GOT3 (cell line): ENCODE results near the gene ARL8A.
"Not testable (repeated sequence)": the region's sequence is repeated elsewhere in the genome, so short reads cannot be mapped to it uniquely, and the experiment has no call there.

Experiments
- DNase-seq: peaks from one replicate; lab custom pipeline; 2025; ENCODE audit warnings: mixed read lengths; lab: John Stamatoyannopoulos, UW

Gene ARL8A

DNA sequence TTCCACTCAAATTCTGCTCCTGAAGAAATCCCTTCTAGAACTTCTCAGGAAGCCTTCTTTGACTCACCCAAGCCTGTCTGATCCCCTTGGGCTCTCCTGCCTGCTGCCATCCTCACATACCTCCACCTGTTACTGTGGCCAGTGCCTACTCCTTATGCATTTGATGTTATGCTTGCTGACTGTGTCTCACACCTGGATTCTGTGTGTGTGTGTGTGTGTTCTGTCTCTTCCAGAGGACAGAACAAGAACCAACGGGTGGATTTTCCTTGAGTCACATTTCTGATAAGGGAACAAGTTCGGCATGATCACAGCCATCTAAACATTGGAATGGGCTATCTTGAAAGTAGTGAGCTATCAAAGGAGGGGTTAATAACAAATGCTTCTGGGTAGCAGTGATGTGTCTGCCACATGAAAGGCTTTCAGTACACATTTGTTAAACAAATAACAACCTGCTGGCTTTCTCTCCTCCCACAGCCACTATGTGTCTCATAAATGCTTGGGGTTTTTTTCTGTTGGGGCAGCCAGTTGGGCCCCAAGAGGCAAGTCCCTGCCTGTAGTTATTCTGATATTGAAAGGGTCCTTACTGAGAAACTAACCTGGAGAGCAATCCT, 30.7 kb downstream of the ARL8A start:
- DNase-seq = no peak

DNA sequence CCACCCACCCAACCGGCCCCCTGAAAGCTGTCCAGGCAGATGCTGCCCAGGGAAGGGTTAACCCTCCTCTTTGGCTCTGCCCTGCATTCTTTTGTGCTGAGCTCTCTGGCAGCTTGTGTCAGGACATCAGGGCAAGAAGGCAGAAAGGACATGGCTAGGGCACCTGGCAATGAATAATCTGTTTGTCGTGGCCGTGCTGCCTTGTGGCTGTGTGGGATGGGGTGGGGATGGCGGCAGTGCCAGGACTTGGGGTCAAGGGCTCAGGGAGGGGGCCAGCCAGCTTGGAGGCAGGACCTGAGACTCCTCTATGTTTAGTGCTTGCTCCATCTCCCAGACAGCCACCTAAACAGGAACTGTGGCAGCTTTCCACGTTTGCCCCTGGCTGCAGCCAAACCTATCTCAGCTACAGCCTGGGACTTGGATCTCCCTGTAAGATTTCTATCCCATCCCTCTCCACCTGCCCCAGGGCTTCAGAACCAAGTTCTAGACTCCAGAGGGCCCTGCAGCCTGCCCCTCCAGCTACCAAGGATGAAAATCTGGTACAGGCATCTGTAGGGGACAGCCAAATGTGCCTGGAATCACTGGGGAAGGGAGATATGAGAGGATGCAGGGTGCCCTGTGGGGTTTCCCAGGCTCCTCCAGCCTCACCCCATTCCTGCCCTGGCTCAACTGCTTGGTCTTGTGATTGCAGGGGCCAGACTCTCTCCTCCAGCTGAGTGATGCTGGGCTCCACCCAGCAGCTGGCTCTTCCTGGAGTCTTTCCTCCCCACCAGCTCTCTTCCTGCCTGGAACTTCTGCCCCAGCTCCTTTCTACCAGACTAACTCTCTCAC, 31.5 kb downstream of the ARL8A start:
- no peak for DNase-seq

GRCh38 chr1:202111589-202111988, 32.9 kb downstream of the ARL8A start:
- DNase-seq = not testable (repeated sequence)

DNA sequence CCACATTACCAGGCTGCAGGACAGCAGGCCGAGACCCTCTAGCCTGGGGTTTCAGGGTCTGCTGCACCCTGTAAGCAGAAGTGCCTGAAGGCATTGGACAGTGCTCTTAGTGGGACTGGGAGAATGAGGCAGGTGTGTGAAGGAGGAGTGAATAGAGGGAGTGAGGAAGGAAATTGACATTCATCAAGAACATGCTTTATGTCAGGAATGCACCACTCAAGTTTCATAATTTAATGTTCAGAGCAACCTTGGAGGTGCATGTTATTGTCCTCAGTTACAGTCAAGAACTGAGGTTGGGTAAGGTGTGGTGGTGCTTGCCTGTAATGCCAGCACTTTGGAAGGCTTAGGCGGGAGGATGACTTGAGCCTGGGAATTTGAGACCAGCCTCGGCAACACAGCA, 33.6 kb downstream of the ARL8A start:
- DNase-seq = no peak

DNA sequence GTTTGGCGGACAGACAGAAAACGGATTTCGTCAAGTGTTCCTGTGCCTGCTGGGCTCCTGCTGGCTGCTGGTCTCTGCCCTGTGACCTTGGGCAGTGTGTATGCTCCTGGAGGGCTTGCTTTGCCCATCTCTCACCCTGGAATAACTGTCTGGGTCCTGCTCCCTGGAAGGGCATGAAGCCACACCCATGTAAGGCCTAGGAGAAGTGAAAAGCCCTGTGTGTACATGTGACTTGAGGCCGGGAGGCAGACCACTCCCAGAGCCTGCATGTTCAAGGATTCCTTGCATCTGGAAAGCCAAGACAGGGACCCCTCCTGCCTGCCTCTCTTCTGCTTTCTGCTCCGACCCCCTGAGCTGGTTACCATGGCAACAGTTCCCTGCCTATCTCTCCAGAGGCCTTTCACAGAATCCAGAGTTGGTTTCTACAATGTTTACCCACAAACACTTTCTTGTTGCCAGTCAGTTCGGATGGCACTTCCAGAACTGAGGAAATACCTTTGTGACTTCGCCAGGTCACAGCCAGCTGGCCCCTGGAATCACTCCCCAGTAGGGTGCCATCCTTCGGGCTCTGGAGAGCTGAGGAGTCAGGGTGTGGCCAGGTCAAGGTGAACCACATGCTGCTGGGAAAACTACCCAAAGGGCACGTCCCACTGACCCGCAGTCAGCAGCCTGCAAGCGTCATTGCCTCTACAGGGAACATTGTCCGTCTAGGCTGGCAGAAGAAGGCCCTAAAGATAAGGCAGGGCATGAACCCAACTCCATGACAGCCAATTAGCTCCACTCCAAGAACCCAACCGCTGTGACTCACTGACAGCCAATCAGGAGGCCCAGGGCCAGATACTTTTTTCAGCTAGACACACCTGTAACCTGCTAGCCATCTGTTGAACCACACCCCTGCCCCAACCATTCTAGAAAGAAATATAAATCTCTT, 36.5 kb downstream of the ARL8A start:
- no peak for DNase-seq

- no peak for DNase-seq
These were observed 37.2 kb downstream of the ARL8A start for GRCh38 chr1:202107321-202107761.

- no peak for DNase-seq
These were observed 37.9 kb downstream of the ARL8A start for GRCh38 chr1:202106340-202107254.

DNA sequence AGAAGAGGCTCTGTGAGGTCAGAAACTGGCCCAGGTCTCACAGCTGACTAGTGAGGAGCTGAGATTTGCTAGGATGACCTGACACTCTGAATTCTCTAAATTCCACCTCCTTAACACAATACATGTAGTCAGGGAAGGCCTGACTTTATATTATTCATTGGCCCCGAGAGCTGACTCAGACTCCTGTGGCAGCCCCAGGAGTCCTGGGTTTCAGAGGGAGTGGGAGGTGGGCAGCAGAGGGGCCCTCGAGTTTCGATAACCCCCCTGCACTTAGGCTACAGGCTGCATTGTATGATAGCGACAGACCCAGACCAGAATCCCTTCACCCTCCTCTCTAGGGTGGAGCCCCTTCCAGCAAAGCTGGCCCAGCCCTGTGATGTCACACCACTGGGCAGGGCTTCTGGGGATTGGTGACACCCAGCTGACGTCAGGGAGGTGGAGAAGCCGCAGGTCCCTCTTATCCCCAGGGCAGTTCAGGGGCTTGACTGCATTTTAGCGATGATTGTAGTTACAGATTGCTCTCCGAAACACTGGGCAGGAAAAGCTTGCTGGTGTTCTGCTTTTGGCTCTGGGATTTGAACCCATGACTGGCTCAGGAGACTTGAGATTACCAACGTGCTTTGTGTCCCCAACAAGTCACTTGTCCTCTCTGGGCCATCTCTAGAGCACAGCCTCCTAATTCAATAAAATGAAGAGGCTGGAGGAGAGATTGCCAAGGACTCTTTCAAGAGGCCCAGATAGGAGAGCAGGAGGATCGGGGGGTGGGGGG, 38.8 kb downstream of the ARL8A start:
- no peak for DNase-seq

DNA sequence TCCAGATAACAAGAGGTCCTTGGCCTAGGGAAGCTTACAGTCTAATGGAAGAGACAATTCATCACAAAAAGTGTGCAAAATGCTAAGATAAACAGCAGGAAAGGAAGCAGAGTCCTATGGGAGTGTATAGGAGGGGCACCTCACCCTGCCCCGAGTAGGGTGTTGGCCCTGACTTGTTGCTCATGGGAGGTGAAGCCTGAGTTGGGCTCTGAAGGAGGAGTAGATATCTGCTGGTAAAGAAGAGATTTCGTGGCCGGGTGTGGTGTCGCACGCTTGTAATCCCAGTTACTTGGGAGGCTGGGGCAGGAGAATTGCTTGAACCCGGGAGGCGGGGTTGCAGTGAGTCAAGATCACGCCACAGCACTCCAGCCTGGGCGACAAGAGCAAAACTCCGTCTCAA, 40.5 kb downstream of the ARL8A start:
- DNase-seq = no peak

GRCh38 chr1:202101184-202101583, 43.4 kb downstream of the ARL8A start:
- no peak for DNase-seq

DNA sequence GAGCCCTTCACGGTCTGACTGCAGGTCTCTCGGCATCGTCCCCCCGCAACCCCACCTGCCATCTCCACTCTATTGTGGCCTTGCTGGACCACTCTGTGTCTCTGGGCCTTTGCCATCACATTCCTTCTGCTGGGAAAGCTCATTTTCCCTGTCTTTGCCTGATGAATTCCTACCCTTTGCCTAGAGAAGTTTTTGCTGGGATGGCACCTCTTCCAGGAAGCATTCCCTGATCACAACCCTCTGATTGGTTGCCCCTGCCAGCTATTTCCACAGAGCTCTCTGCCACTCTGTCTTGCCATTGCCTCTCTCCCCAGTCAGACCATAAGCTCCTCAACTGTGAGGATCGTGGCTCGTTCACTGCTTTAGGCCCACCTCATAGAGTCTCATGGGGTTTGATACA, 50.7 kb downstream of the ARL8A start:
- DNase-seq = no peak

DNA sequence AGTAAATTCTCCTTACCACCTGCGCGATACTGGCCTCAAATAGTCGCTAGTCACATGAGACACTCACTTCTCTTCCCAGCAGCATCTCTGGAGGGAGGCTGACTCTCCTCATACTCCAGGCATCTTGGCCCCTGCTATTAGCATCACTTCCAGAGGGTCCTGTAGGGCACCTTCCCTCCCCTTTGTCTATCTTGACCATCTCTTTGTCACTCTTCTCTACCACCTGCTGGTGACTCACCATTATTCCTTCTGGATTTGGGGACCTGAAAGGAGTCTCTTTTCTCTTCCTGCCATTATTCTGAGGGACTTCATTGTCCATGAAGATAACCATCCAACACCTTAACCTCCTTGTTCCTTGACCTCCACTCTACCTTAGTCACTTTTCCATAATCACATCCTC, 53.5 kb downstream of the ARL8A start:
- DNase-seq = no peak

DNA sequence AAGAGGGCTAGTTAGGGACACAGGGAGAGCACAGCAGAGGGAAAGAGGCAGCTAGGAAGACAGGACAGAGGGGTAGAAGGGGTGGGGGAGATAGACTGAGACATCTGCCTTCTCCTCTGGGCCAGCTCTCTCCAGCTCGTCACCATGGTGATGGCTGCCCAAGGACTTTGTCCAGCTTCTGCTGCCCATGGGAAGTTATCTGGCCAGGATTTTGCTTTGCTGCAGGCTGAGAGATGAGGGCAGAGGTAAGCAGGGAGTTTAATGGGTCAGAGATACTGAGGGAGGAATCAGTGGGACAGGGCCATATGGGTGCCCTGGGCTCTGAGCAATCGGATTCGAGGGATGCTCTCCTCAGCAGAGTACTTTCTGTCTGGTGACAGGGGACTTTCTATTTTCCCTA, 56.3 kb downstream of the ARL8A start:
- DNase-seq = no peak

- DNase-seq = no peak
These were observed 57.8 kb downstream of the ARL8A start for GRCh38 chr1:202086579-202087350.

DNA sequence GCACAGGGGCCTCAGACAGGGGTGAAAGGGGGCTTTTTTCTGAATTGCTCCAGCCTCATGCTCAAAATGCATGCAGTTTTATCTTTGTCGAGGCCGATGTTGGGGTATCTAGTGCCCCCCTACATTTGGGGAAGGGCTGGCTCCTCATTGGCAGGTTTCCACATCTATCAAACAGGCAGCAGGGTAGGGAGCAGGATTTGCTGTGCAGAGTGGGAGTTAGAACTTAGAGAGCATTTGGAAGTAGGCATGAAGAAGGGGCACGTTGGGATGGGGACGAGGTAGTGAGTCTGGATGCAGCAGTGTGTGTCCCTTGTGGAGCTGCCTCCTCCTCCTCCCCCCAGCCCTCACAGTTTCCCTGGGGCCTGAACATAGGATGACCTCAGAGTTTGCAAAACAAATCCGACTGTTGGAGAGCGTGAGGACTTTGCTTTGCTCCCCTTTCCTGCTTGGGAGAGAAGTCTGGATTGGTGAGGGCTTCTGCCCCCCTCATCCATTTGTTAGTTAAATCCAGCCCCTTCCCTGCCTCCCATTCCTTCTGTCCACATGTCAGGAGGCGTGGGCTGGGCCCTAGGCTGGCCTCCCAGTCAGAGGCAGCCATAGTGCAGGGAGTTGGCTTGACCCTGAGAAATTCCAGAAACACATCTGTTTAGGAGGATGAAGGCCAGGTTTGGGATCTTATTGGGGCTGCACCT, 58.7 kb downstream of the ARL8A start:
- no peak for DNase-seq

DNA sequence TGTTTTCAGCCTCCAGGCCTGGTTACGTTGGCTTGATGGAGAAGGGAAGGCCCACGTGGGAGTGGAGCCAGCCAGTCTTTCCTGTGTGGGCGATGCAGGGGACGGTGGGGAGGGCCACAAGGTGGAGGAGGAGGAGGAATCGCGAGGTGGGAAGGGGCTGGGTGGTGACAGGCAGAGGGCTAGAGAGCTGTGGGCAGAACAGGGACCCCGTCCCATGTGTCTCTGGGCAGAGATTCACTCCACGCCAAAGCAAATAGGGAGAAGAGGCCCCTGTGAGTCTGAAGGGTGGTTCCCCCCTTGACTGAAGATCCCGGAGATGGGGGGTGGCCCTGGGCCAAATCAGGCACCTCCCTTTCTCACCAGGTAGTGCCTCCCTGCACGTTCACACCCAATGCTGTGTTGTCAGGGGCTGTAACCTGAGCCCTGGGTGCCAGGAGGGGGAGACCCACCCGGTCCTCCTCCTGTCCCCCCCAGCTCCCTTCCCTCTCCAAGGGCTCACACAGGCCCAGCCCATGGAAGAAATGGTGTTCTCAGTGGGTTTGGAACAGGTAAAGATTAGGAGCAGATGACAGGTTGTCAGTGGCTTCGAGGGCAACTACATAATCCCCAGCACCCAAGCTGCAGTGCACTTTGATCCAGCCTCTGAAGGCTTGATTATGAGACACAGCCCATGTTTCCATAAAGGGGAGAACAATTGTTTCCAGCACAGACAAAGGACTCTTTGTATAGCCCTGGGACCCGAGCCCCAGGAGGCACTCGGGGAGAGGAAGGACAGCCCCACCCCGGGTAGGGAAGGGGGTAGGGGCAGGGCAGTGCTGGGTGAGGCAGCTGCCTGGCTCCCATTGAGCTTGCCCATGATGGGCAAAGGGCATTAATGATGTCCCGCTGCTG, 59.5 kb downstream of the ARL8A start:
- no peak for DNase-seq
